Karpas-422 (cell line): Measurements from ENCODE around the gene OR2B6. TPM values are rescaled to one million over a fixed set of nuclear protein-coding genes. Genes with fewer than 3 reads are reported as not detected.

Experiments used
- DNase-seq: peaks from one replicate; pipeline ENCODE4 v3.0.0-alpha.2; 2015
- H2AFZ ChIP-seq: fragments of 200-600 bp; sonication (generic); 2 replicates; pipeline ENCODE4 v1.6.1; 2014; ENCODE audit warnings: antibody characterized with exemption, low read length, mixed read lengths
- H3K27ac ChIP-seq: fragments of 200-600 bp; sonication (generic); 2 replicates; pipeline ENCODE4 v1.5.1; 2014; ENCODE audit warnings: mild to moderate bottlenecking, low read length, moderate library complexity
- H3K27me3 ChIP-seq: fragments of 200-600 bp; sonication (generic); 2 replicates; pipeline ENCODE4 v1.6.1; 2014; ENCODE audit warnings: low read length, mixed read lengths
- H3K36me3 ChIP-seq: fragments of 200-600 bp; sonication (generic); 2 replicates; pipeline ENCODE4 v1.6.1; 2014; ENCODE audit warnings: low read length, mixed read lengths; ENCODE audit not compliant: insufficient read depth
- H3K4me1 ChIP-seq: fragments of 200-600 bp; sonication (generic); 2 replicates; pipeline ENCODE4 v1.6.1; 2014; ENCODE audit warnings: mild to moderate bottlenecking, low read length, mixed read lengths
- H3K4me2 ChIP-seq: fragments of 200-600 bp; sonication (generic); 2 replicates; pipeline ENCODE4 v1.6.1; 2014; ENCODE audit warnings: low read length, low read depth, mild to moderate bottlenecking; ENCODE audit not compliant: poor library complexity, severe bottlenecking
- H3K4me3 ChIP-seq: fragments of 200-600 bp; sonication (generic); 2 replicates; pipeline ENCODE4 v1.5.1; 2014; ENCODE audit warnings: mild to moderate bottlenecking, antibody characterized with exemption, low read length, mixed read lengths
- H3K79me2 ChIP-seq: fragments of 200-600 bp; sonication (generic); 2 replicates; pipeline ENCODE4 v1.6.1; 2014; ENCODE audit warnings: mild to moderate bottlenecking, low read length, mixed read lengths
- H3K9ac ChIP-seq: fragments of 200-600 bp; sonication (generic); 2 replicates; pipeline ENCODE4 v1.6.0; 2014; ENCODE audit warnings: low read length
- H3K9me2 ChIP-seq: fragments of 200-600 bp; sonication (generic), shearing (Covaris generic); replicated peaks from 2 replicates; pipeline ENCODE4 v1.6.0; 2014; ENCODE audit warnings: mild to moderate bottlenecking, low read length, moderate library complexity; ENCODE audit not compliant: insufficient read depth
- H3K9me3 ChIP-seq: fragments of 300-700, 200-600 bp; sonication (generic); 2 replicates; pipeline ENCODE4 v1.6.1; 2014; ENCODE audit warnings: low read length, mixed read lengths
- H4K20me1 ChIP-seq: fragments of 200-600 bp; sonication (generic); 2 replicates; pipeline ENCODE4 v1.6.1; 2014; ENCODE audit warnings: mild to moderate bottlenecking, antibody characterized with exemption, low read length, low read depth; ENCODE audit not compliant: insufficient read depth
- total RNA-seq: library from RNA; depleted of rRNA; stranded (reverse); fragments of >200 nt; shearing (Covaris generic); gene quantifications from 2 replicates; pipeline ENCODE4 v1.2.3, GENCODE V29; 2014; ENCODE audit warnings: low replicate concordance; rRNA removed

The OR2B6 gene
- total RNA-seq, 1 experiment from 2014 or later, result not detected

GRCh38 chr6:28002161-28002560 lies 45.1 kb downstream of the OR2B6 start:
- Histone ChIP-seq H4K20me1 (no peaks in the 10 kb centered on the region), H3K9ac (no peak overlapping the region), H3K9me2 (no peaks in the 10 kb centered on the region), H3K4me1 (no peaks in the 10 kb centered on the region), H2AFZ (no peak overlapping the region), H3K36me3 (no peaks in the 10 kb centered on the region), H3K9me3 (no peaks in the 10 kb centered on the region), H3K27ac (no peak overlapping the region), H3K4me3 (no peak overlapping the region), H3K4me2 (no peak overlapping the region), H3K27me3 (no peaks in the 10 kb centered on the region), H3K79me2 (no peaks in the 10 kb centered on the region)
- no peak for DNase-seq

GRCh38 chr6:28003059-28003458 lies 46.0 kb downstream of the OR2B6 start:
- Histone ChIP-seq H3K36me3 (no peaks in the 10 kb centered on the region), H3K4me2 (no peak overlapping the region), H3K4me3 (no peak overlapping the region)

GRCh38 chr6:28003661-28004060 lies 46.6 kb downstream of the OR2B6 start:
- Histone ChIP-seq H3K27me3 (no peaks in the 10 kb centered on the region), H3K9me3 (no peaks in the 10 kb centered on the region), H3K36me3 (no peaks in the 10 kb centered on the region), H3K9ac (no peak overlapping the region), H2AFZ (no peak overlapping the region), H3K4me2 (no peak overlapping the region), H3K27ac (no peak overlapping the region), H3K4me3 (no peak overlapping the region), H3K9me2 (no peaks in the 10 kb centered on the region), H3K79me2 (no peaks in the 10 kb centered on the region), H4K20me1 (no peaks in the 10 kb centered on the region), H3K4me1 (0 out of 2 replicates have a peak, but pooled peaks cover 3% of the 10 kb centered on the region)
- DNase-seq, result no peak

More at GRCh38 chr6:28003059-28003458, 46.0 kb downstream of the OR2B6 start:
- H3K9ac ChIP-seq, result no peak overlapping the region
- H3K79me2 ChIP-seq, result no peaks in the 10 kb centered on the region
- no peak overlapping the region for H3K27ac ChIP-seq
- no peak overlapping the region for H2AFZ ChIP-seq
- no peaks in the 10 kb centered on the region for H3K9me3 ChIP-seq
- no peaks in the 10 kb centered on the region for H3K9me2 ChIP-seq
- no peaks in the 10 kb centered on the region for H4K20me1 ChIP-seq
- no peaks in the 10 kb centered on the region for H3K27me3 ChIP-seq
- DNase-seq, result no peak
- 0 out of 2 replicates have a peak, but pooled peaks cover under 1% of the 10 kb centered on the region for H3K4me1 ChIP-seq

GRCh38 chr6:28004350-28005151 lies 47.5 kb downstream of the OR2B6 start:
- Histone ChIP-seq H3K9ac (no peak overlapping the region), H3K27me3 (no peaks in the 10 kb centered on the region), H3K4me1 (0 out of 2 replicates have a peak, but pooled peaks cover 3% of the 10 kb centered on the region), H3K79me2 (no peaks in the 10 kb centered on the region), H3K4me3 (no peak overlapping the region), H3K27ac (no peak overlapping the region), H3K4me2 (no peak overlapping the region), H2AFZ (no peak overlapping the region), H4K20me1 (no peaks in the 10 kb centered on the region), H3K9me2 (no peaks in the 10 kb centered on the region), H3K9me3 (no peaks in the 10 kb centered on the region), H3K36me3 (no peaks in the 10 kb centered on the region)
- DNase-seq, result no peak

GRCh38 chr6:28005152-28005890 lies 48.3 kb downstream of the OR2B6 start:
- Histone ChIP-seq H4K20me1 (no peaks in the 10 kb centered on the region), H3K27ac (no peak overlapping the region), H3K9me2 (no peaks in the 10 kb centered on the region), H3K4me2 (no peak overlapping the region), H3K36me3 (no peaks in the 10 kb centered on the region), H3K4me1 (0 out of 2 replicates have a peak, but pooled peaks cover 3% of the 10 kb centered on the region), H3K9me3 (no peaks in the 10 kb centered on the region), H3K9ac (no peak overlapping the region), H3K79me2 (no peaks in the 10 kb centered on the region), H3K4me3 (no peak overlapping the region), H3K27me3 (no peaks in the 10 kb centered on the region), H2AFZ (no peak overlapping the region)
- DNase-seq, result no peak

GRCh38 chr6:28005975-28006374 lies 48.9 kb downstream of the OR2B6 start:
- H3K4me2 ChIP-seq, result no peak overlapping the region
- no peaks in the 10 kb centered on the region for H3K9me3 ChIP-seq
- no peaks in the 10 kb centered on the region for H3K27me3 ChIP-seq
- H3K36me3 ChIP-seq, result no peaks in the 10 kb centered on the region
- H3K4me3 ChIP-seq, result no peak overlapping the region
- H3K9me2 ChIP-seq, result no peaks in the 10 kb centered on the region
- no peak overlapping the region for H3K9ac ChIP-seq
- H3K27ac ChIP-seq, result no peak overlapping the region
- 0 out of 2 replicates have a peak, but pooled peaks cover 3% of the 10 kb centered on the region for H3K4me1 ChIP-seq
- no peaks in the 10 kb centered on the region for H4K20me1 ChIP-seq
- no peak overlapping the region for H2AFZ ChIP-seq
- no peak for DNase-seq
- H3K79me2 ChIP-seq, result no peaks in the 10 kb centered on the region

Other genes with a start within 250 kb of the OR2B6 start
- not detected in 2 replicates for gene OR2B2, start 44.8 kb upstream of the OR2B6 start, total RNA-seq
- gene ZNF165, start 123.3 kb downstream of the OR2B6 start, total RNA-seq, result 0.26 and 1.6 TPM in 2 replicates
- gene ZSCAN16, start 167.4 kb downstream of the OR2B6 start, total RNA-seq, result 4.8 and 5.9 TPM in 2 replicates
- gene ZKSCAN8, start 184.6 kb downstream of the OR2B6 start, total RNA-seq, result 30.0 and 48.9 TPM in 2 replicates